ENCODE measurements around the gene SEMA4C.

The SEMA4C gene

DNA sequence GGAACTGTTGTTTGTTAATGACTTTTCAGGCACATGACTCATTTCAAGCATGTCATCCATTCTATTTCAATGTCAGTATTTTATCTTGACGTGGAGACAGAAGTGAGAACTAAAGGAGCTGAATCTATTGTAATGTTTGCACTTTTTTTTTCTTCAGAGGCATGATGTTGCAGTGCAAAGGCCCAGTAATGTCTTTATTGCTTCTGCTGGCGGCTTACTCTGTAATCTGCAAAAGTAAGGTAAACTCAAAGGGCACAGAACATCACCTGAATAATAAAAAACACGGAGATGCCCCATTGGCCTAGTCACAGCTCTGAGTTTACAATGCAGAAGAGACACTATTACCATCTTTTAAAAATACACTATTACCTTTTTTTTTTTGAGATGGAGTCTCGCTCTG lies 56.2 kb downstream of the SEMA4C start:
- DNase-seq: no peak
- H3K9me3 ChIP-seq: no peaks in the 10 kb centered on the region
- no peaks in the 10 kb centered on the region for H3K36me3 ChIP-seq
- H3K27me3 ChIP-seq: no peaks in the 10 kb centered on the region
- TF ChIP-seq, protein P1, sequence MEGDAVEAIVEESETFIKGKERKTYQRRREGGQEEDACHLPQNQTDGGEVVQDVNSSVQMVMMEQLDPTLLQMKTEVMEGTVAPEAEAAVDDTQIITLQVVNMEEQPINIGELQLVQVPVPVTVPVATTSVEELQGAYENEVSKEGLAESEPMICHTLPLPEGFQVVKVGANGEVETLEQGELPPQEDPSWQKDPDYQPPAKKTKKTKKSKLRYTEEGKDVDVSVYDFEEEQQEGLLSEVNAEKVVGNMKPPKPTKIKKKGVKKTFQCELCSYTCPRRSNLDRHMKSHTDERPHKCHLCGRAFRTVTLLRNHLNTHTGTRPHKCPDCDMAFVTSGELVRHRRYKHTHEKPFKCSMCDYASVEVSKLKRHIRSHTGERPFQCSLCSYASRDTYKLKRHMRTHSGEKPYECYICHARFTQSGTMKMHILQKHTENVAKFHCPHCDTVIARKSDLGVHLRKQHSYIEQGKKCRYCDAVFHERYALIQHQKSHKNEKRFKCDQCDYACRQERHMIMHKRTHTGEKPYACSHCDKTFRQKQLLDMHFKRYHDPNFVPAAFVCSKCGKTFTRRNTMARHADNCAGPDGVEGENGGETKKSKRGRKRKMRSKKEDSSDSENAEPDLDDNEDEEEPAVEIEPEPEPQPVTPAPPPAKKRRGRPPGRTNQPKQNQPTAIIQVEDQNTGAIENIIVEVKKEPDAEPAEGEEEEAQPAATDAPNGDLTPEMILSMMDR (IDR thresholded peaks at IDR 0.05; ENCODE audit: low read depth, low read length): no peak
- no peak overlapping the region for H3K4me3 ChIP-seq (ENCODE audit: low read depth, low read length)
- no peaks in the 10 kb centered on the region for H3K4me1 ChIP-seq

DNA sequence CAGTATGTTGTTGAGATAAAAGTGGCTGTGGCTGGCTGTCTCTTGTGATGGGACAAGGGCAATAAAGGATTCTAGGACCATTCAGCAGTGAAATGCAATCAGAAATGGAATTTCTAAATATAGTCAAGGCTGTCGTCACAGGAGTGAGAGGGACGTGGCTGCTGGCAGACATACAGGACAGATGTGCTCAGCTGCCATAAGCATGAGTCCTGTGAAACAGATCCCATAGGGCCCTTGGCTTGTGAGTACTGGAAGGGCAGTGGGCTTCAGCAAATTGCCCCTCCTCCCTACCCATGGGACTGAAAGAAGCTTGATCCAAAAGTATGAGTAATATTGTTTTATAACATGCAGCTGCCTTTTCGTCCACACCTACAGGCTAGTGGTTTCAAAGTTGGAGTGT lies 58.0 kb downstream of the SEMA4C start:
- TF ChIP-seq, protein P1 (IDR thresholded peaks at IDR 0.05; ENCODE audit: low read depth, low read length): no peak
- Histone ChIP-seq H3K4me1 (no peaks in the 10 kb centered on the region), H3K36me3 (no peaks in the 10 kb centered on the region), H3K9me3 (no peaks in the 10 kb centered on the region), H3K4me3 (ENCODE audit: low read depth, low read length) (no peak overlapping the region), H3K27me3 (no peaks in the 10 kb centered on the region)
- DNase-seq: no peak

DNA sequence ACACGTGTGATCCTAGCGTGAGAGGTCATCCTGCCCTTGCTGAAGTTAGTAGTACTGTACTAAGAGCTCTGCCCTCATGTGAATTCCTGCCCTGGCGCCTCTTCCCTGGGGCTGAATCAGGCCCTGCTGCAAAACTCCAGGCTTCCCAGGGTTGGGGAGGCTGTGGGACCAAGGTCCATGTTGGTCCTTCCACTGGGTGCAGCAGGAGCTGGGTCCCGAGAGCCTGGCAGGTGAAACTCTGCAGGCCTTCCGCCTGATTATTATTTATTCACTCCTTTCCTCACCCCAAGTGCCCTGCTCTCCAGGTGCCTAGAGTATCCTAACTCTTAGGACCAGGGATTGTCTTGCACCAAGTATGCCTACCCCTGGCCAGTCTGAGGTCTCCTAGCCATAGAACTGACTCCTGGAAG lies 59.1 kb downstream of the SEMA4C start:
- no peaks in the 10 kb centered on the region for H3K4me1 ChIP-seq
- TF ChIP-seq, protein P1 (IDR thresholded peaks at IDR 0.05; ENCODE audit: low read depth, low read length): no peak

DNA sequence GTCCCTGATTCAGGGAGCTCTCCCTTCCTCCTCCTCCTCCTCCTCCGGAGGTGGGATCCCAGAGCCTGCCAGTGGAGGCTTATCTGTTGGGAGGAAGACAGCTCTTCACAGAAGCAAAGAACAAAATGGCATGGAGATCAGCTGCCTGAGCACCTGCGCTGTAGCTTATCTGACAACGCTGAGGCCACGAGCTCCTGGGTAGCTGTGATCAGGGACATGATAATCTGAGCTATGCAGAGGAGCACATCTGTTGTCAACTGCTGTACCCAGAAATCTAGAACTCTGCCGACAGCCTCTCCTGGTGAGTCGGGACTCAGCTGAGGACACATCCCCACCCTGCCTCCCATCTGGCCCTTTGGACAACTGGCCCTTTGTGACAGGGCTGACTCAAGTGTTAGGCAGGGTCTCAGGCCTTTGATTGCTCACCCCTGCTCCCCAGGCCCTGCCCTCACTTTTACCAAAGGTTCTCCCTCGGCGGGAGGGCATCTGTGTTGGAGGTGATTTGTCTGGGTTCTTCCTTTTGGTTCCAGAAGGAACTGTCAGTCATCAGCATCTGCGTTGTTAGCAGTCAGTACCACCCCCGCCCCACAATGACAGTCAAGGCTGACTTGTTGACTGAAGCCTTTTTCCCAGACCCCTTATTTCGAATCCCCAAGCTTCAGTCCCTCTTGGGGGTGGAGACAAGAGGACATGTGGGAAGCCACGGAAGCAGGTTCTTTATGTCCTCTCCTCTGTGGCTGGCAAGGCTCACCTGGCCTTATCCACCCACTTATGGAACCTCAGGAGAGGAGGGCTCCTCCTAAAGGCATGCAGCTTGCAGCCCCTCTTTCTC lies 59.7 kb downstream of the SEMA4C start:
- no peaks in the 10 kb centered on the region for H3K9me3 ChIP-seq
- H3K27me3 ChIP-seq: no peaks in the 10 kb centered on the region
- H3K4me3 ChIP-seq (ENCODE audit: low read depth, low read length): no peak overlapping the region
- no peak for DNase-seq
- H3K36me3 ChIP-seq: no peaks in the 10 kb centered on the region
- H3K4me1 ChIP-seq: no peaks in the 10 kb centered on the region
- TF ChIP-seq, protein P1 (IDR thresholded peaks at IDR 0.05; ENCODE audit: low read depth, low read length): no peak

More for the DNA sequence above, 59.1 kb downstream of the SEMA4C start:
- no peaks in the 10 kb centered on the region for H3K36me3 ChIP-seq
- no peaks in the 10 kb centered on the region for H3K9me3 ChIP-seq
- DNase-seq: no peak
- no peak overlapping the region for H3K4me3 ChIP-seq (ENCODE audit: low read depth, low read length)
- H3K27me3 ChIP-seq: no peaks in the 10 kb centered on the region

Measured in BE2C (cell line).